GM23338 (cell line): ENCODE data around the gene ADAMTSL5. TPM values are rescaled to one million over a fixed set of nuclear protein-coding genes. Genes with fewer than 3 reads are reported as not detected.
"Not testable (repeated sequence)": the region's sequence is repeated elsewhere in the genome, so short reads cannot be mapped to it uniquely, and the experiment has no call there.

ENCODE experiments used
- ATAC-seq: fragments of 200-7000 bp; cut with Tn5 transposase; 3 replicates; pipeline ENCODE4 v1.9.1; 2020
- DNase-seq: peaks from one replicate; pipeline ENCODE4 v3.0.0-alpha.2; 2015; ENCODE audit warnings: low spot score
- H2AFZ ChIP-seq: fragments of 200-600 bp; sonication (generic); 2 replicates; pipeline ENCODE4 v1.8.0; 2016; ENCODE audit warnings: antibody characterized with exemption, mild to moderate bottlenecking, moderate library complexity
- H3F3A ChIP-seq: fragments of 200-600 bp; sonication (generic); replicated peaks from 2 replicates; pipeline ENCODE4 v1.8.0; 2017; ENCODE audit warnings: antibody characterized with exemption, mixed run types, low read depth
- H3K27ac ChIP-seq: fragments of 200-600 bp; sonication (generic); 2 replicates; pipeline ENCODE4 v1.6.1; 2016; ENCODE audit warnings: low read depth
- H3K27me3 ChIP-seq: fragments of 200-600 bp; sonication (generic); 2 replicates; pipeline ENCODE4 v1.8.0; 2016; ENCODE audit warnings: mild to moderate bottlenecking, mixed run types, moderate library complexity; ENCODE audit not compliant: insufficient read depth
- H3K36me3 ChIP-seq: fragments of 200-600 bp; sonication (generic); 2 replicates; pipeline ENCODE4 v1.8.0; 2016; ENCODE audit warnings: mild to moderate bottlenecking; ENCODE audit not compliant: insufficient read depth
- H3K4me1 ChIP-seq: fragments of 200-600 bp; sonication (generic); 2 replicates; pipeline ENCODE4 v1.8.0; 2016; ENCODE audit warnings: mild to moderate bottlenecking, moderate library complexity; ENCODE audit not compliant: insufficient read depth
- H3K4me2 ChIP-seq: fragments of 200-600 bp; sonication (generic); 2 replicates; pipeline ENCODE4 v1.7.1; 2017; ENCODE audit warnings: mixed run types
- H3K4me3 ChIP-seq: fragments of 200-600 bp; sonication (generic); 2 replicates; pipeline ENCODE4 v1.6.1; 2016; ENCODE audit warnings: mixed run types
- H3K79me2 ChIP-seq: fragments of 200-600 bp; sonication (generic); replicated peaks from 2 replicates; pipeline ENCODE4 v1.8.0; 2017; ENCODE audit warnings: mild to moderate bottlenecking; ENCODE audit not compliant: insufficient read depth
- H3K9me2 ChIP-seq: fragments of 200-600 bp; sonication (generic); 2 replicates; pipeline ENCODE4 v1.8.0; 2017; ENCODE audit not compliant: insufficient read depth
- H4K20me1 ChIP-seq: fragments of 200-600 bp; sonication (generic); replicated peaks from 2 replicates; pipeline ENCODE4 v1.8.0; 2017; ENCODE audit warnings: mild to moderate bottlenecking; ENCODE audit not compliant: insufficient read depth
- H3K27ac Mint-ChIP-seq: 2 replicates; pipeline ENCODE4 v1.8.0; 2020; ENCODE audit warnings: inconsistent platforms, mild to moderate bottlenecking, moderate library complexity, mixed read lengths
- H3K27me3 Mint-ChIP-seq: 3 replicates; pipeline ENCODE4 v1.8.0; 2022; ENCODE audit warnings: low read depth, mild to moderate bottlenecking, moderate library complexity, mixed read lengths, inconsistent platforms; ENCODE audit not compliant: insufficient read depth, poor library complexity
- H3K36me3 Mint-ChIP-seq: 3 replicates; pipeline ENCODE4 v1.8.0; 2021; ENCODE audit warnings: low read depth, mild to moderate bottlenecking, inconsistent platforms, moderate library complexity, mixed read lengths
- H3K4me1 Mint-ChIP-seq: 3 replicates; pipeline ENCODE4 v1.8.0; 2020; ENCODE audit warnings: mild to moderate bottlenecking, inconsistent platforms, mixed read lengths
- H3K4me3 Mint-ChIP-seq: 3 replicates; pipeline ENCODE4 v1.8.0; 2021; ENCODE audit warnings: moderate library complexity, mild to moderate bottlenecking, inconsistent platforms, mixed read lengths
- H3K9me3 Mint-ChIP-seq: 3 replicates; pipeline ENCODE4 v1.8.0; 2020; ENCODE audit warnings: moderate library complexity, mild to moderate bottlenecking, inconsistent platforms, mixed read lengths
- EZH2 ChIP-seq: fragments of 200-600 bp; sonication (generic); IDR thresholded peaks from one replicate; pipeline ENCODE4 v1.8.0; 2017; ENCODE audit warnings: antibody characterized with exemption, mild to moderate bottlenecking, low read depth; ENCODE audit not compliant: unreplicated experiment
- NANOG ChIP-seq: IDR thresholded peaks from 2 replicates; pipeline ENCODE4 v1.6.1; 2016; ENCODE audit warnings: antibody characterized with exemption, borderline replicate concordance
- ZNF114 ChIP-seq: fragments of 250-450 bp; sonication (Bioruptor Pico); IDR thresholded peaks from 2 replicates; pipeline ENCODE4 v1.5.0; 2020; ENCODE audit warnings: mild to moderate bottlenecking, moderate library complexity
- ZNF331 ChIP-seq: fragments of 250-450 bp; sonication (Bioruptor Pico); IDR thresholded peaks from 2 replicates; pipeline ENCODE4 v1.5.0; 2020; ENCODE audit warnings: low read depth, mild to moderate bottlenecking, moderate library complexity
- polyA plus RNA-seq: library from polyadenylated mRNA; unstranded; fragments of >200 nt; fragmentation: Nextera tagmentation; extraction: Ambion mirVana; gene quantifications from 2 replicates; pipeline ENCODE4 v1.2.1, GENCODE V29; 2016
- total RNA-seq: library from RNA; depleted of rRNA; stranded (reverse); fragments of >200 nt; shearing (Covaris generic); gene quantifications from 2 replicates; pipeline ENCODE4 v1.2.3, GENCODE V29; 2014
- TF ChIP-seq, protein P1 (sequence below), 2 experiments: fragments of 200-600 bp in 1 of 2; sonication (generic) in 1 of 2; conservative IDR thresholded peaks; 2 replicates each; pipeline versions ENCODE4 v1.5.1 to v1.6.1; 2016 to 2017; ENCODE audit warnings: antibody characterized with exemption in 2 of 2, low read depth in 2 of 2, mild to moderate bottlenecking in 2 of 2, moderate library complexity in 1 of 2
- TF ChIP-seq, protein P2 (sequence below): IDR thresholded peaks from one replicate; pipeline ENCODE4 v1.6.1; 2018; ENCODE audit warnings: antibody characterized with exemption; ENCODE audit not compliant: unreplicated experiment

Gene ADAMTSL5
- total and polyA plus RNA-seq, 2 experiments from 2014 or later, result 0.10 to 0.97 TPM

DNA sequence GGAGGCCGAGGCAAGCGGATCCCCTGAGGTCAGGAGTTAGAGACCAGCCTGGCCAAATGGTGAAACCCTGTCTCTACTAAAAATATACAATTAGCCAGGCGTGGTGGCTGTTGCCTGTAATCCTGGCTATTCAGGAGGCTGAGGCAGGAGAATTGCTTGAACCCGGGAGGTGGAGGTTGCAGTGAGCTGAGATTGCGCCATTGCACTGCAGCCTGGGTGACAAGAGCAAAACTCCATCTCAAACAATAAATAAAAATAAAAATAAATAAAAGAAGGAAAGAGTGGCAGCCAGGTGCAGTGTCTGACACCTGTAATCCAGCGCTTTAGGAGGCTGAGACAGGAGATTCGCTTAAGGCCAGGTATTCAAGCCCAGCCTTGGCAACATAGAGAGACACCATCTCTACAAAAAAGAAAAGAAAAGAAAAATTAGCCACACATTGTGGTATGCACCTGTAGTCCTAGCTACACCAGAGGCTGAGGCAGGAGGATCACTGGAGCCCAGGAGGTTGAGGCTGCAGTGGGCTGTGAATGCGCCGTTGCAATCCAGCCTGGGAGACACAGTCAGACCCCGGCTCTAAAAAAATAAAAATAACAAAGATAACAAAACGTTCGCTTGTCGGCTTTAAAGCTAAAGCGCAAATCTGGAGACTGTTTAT lies 10.3 kb downstream of the ADAMTSL5 start:
- H3F3A ChIP-seq, result 0 out of 2 replicates have a peak, but pooled peaks cover 8% of the 10 kb centered on the region
- peak overlapping the region; percentile 71 for H3K4me2 ChIP-seq
- Mint-ChIP-seq H3K27me3 (peaks cover 29% of the 10 kb centered on the region), H3K4me1 (peaks cover 2% of the 10 kb centered on the region; the same call in 2 of the 3 replicates), H3K9me3 (peaks cover 22% of the 10 kb centered on the region), H3K36me3 (no peaks in the 10 kb centered on the region; the same call in 2 of the 3 replicates), H3K27ac (no peak overlapping the region), H3K4me3 (peak overlapping the region; percentile 23; the same call in 1 of the 3 replicates)
- peaks cover 13% of the 10 kb centered on the region for H3K27me3 ChIP-seq
- H3K4me1 ChIP-seq, result 0 out of 2 replicates have a peak, but pooled peaks cover 5% of the 10 kb centered on the region
- TF ChIP-seq, protein P1, sequence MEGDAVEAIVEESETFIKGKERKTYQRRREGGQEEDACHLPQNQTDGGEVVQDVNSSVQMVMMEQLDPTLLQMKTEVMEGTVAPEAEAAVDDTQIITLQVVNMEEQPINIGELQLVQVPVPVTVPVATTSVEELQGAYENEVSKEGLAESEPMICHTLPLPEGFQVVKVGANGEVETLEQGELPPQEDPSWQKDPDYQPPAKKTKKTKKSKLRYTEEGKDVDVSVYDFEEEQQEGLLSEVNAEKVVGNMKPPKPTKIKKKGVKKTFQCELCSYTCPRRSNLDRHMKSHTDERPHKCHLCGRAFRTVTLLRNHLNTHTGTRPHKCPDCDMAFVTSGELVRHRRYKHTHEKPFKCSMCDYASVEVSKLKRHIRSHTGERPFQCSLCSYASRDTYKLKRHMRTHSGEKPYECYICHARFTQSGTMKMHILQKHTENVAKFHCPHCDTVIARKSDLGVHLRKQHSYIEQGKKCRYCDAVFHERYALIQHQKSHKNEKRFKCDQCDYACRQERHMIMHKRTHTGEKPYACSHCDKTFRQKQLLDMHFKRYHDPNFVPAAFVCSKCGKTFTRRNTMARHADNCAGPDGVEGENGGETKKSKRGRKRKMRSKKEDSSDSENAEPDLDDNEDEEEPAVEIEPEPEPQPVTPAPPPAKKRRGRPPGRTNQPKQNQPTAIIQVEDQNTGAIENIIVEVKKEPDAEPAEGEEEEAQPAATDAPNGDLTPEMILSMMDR (conservative IDR thresholded peaks at IDR 0.05; ENCODE audit: low read depth in 2 of 2), result no peak
- TF ChIP-seq ZNF331 (CRISPR knock-in tag), result no peak
- no peak for TF ChIP-seq ZNF114 (CRISPR knock-in tag)
- TF ChIP-seq, protein P2, sequence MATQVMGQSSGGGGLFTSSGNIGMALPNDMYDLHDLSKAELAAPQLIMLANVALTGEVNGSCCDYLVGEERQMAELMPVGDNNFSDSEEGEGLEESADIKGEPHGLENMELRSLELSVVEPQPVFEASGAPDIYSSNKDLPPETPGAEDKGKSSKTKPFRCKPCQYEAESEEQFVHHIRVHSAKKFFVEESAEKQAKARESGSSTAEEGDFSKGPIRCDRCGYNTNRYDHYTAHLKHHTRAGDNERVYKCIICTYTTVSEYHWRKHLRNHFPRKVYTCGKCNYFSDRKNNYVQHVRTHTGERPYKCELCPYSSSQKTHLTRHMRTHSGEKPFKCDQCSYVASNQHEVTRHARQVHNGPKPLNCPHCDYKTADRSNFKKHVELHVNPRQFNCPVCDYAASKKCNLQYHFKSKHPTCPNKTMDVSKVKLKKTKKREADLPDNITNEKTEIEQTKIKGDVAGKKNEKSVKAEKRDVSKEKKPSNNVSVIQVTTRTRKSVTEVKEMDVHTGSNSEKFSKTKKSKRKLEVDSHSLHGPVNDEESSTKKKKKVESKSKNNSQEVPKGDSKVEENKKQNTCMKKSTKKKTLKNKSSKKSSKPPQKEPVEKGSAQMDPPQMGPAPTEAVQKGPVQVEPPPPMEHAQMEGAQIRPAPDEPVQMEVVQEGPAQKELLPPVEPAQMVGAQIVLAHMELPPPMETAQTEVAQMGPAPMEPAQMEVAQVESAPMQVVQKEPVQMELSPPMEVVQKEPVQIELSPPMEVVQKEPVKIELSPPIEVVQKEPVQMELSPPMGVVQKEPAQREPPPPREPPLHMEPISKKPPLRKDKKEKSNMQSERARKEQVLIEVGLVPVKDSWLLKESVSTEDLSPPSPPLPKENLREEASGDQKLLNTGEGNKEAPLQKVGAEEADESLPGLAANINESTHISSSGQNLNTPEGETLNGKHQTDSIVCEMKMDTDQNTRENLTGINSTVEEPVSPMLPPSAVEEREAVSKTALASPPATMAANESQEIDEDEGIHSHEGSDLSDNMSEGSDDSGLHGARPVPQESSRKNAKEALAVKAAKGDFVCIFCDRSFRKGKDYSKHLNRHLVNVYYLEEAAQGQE, result no peak
- no peak overlapping the region for H3K27ac ChIP-seq
- H3K36me3 ChIP-seq, result no peaks in the 10 kb centered on the region
- H2AFZ ChIP-seq, result peak overlapping the region; percentile 90
- no peak for ATAC-seq
- H3K9me2 ChIP-seq, result no peaks in the 10 kb centered on the region
- H3K4me3 ChIP-seq, result peak overlapping the region; percentile 43
- H4K20me1 ChIP-seq, result no peaks in the 10 kb centered on the region
- no peak for DNase-seq
- H3K79me2 ChIP-seq, result no peaks in the 10 kb centered on the region

DNA sequence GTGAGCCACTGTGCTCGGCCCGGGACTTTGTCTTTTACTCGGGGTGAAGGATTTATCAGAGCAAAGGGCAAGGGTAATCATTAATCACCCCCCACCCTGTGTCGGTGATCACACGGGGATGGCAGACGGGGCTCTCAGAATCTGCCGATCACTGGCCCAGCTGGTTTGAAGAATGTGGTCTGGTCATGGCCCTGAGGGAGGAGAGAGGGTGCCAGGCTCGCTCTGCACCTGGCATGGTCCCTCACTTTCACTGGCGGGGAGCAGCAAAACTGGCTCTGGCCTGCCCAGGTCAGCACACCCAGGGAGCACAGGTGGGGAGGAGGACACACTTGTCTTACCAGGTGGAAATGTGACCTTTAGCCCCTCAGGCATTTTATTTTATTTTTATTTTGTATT lies 11.6 kb downstream of the ADAMTSL5 start:
- Histone ChIP-seq H3K36me3 (no peaks in the 10 kb centered on the region), H3K27ac (no peak overlapping the region), H3F3A (0 out of 2 replicates have a peak, but pooled peaks cover 8% of the 10 kb centered on the region), H3K79me2 (no peaks in the 10 kb centered on the region), H2AFZ (no peak overlapping the region), H4K20me1 (no peaks in the 10 kb centered on the region), H3K4me3 (no peak overlapping the region), H3K4me1 (0 out of 2 replicates have a peak, but pooled peaks cover 5% of the 10 kb centered on the region), H3K4me2 (no peak overlapping the region), H3K9me2 (no peaks in the 10 kb centered on the region), H3K27me3 (peaks cover 13% of the 10 kb centered on the region)
- H3K36me3 Mint-ChIP-seq, result no peaks in the 10 kb centered on the region; the same call in 2 of the 3 replicates
- ATAC-seq (no peak), DNase-seq (no peak)
- peaks cover 2% of the 10 kb centered on the region; the same call in 2 of the 3 replicates for H3K4me1 Mint-ChIP-seq
- TF ChIP-seq, protein P1 (conservative IDR thresholded peaks at IDR 0.05; ENCODE audit: low read depth in 2 of 2), result no peak
- TF ChIP-seq EZH2, result no peak
- no peak for TF ChIP-seq NANOG
- no peak for TF ChIP-seq ZNF331 (CRISPR knock-in tag)
- TF ChIP-seq, protein P2, result no peak
- no peak overlapping the region for H3K27ac Mint-ChIP-seq
- H3K4me3 Mint-ChIP-seq, result no peak overlapping the region
- H3K9me3 Mint-ChIP-seq, result peaks cover 21% of the 10 kb centered on the region
- H3K27me3 Mint-ChIP-seq, result peaks cover 26% of the 10 kb centered on the region

DNA sequence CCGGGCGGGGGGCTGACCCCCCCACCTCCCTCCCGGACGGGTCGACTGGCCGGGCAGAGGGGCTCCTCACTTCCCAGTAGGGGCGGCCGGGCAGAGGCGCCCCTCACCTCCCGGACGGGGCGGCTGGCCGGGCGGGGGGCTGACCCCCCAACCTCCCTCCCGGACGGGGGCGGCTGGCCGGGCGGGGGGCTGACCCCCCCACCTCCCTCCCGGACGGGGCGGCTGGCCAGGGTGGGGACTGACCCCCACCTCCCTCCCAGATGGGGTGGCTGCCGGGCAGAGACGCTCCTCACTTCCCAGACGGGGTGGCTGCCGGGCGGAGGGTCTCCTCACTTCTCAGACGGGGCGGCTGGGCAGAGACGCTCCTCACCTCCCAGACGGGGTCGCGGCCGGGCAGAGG lies 13.6 kb downstream of the ADAMTSL5 start:
- H3K9me3 Mint-ChIP-seq, result peaks cover 15% of the 10 kb centered on the region; the same call in 2 of the 3 replicates
- H3K4me1 Mint-ChIP-seq, result not testable (repeated sequence)

More for the DNA sequence above, 13.6 kb downstream of the ADAMTSL5 start:
- H3K27ac Mint-ChIP-seq, H4K20me1 ChIP-seq, H3K4me2 ChIP-seq, H3K4me3 ChIP-seq, H3K4me1 ChIP-seq, H3K27ac ChIP-seq, H3K9me2 ChIP-seq, H2AFZ ChIP-seq, ATAC-seq, H3K36me3 ChIP-seq, H3F3A ChIP-seq, H3K36me3 Mint-ChIP-seq, H3K79me2 ChIP-seq, H3K4me3 Mint-ChIP-seq, DNase-seq: not testable (repeated sequence)
- peaks cover 25% of the 10 kb centered on the region for H3K27me3 Mint-ChIP-seq
- peaks cover 12% of the 10 kb centered on the region for H3K27me3 ChIP-seq
